Keratinocyte (primary cell): ENCODE results near the gene OLFML3.

Source experiments
- EZH2 ChIP-seq: IDR thresholded peaks from one replicate; pipeline ENCODE4 v1.6.1; 2012; ENCODE audit warnings: inconsistent platforms, mild to moderate bottlenecking, low read length, moderate library complexity
- TF ChIP-seq, protein P1 (sequence below), 3 experiments: IDR thresholded peaks in 1 of 3; conservative IDR thresholded peaks in 1 of 3; optimal IDR thresholded peaks in 1 of 3; 2 replicates in 2 of 3; 3 replicates in 1 of 3; pipeline versions ENCODE3 to v1.5.1; 2011; ENCODE audit warnings: low read length in 3 of 3, mild to moderate bottlenecking in 3 of 3, moderate library complexity in 2 of 3, control low read depth in 1 of 3, inconsistent platforms in 1 of 3; ENCODE audit not compliant: insufficient read depth in 2 of 3; ENCODE audit errors: extremely low read depth in 1 of 3

DNA sequence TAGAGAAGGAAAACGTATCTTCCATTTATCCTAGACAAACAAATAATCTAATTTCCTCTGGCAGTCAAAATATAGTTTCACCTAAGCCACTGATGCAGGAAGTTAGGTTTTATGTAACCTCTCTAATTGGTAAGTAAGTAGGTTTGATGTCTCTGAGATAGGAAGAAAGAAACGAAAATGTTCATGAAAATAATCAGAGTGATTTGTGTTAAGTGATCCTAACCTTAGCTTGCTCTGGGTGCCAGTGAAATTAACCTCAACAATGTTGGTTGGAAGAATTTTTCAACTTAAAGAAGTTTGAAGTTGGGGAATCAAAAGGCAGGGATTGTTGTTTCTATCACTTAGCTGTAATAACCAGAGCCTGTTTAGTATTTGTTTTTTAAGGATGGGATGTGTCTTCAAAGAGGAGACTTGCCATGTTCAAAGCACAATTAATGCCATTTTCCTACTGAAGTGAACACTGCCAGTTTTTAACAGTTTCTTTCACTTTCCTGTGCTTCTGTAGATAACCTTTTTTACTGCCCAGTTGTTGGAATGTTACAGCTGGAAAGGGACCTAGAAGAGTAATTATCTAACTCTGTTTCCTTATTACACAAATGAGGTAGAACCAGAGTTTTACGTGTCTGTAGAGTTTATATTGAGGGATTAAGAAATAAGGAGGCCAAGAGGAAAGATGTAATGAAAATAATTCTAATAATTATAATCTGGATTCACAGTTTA is 31.7 kb upstream of the OLFML3 start:
- TF ChIP-seq, protein P1, sequence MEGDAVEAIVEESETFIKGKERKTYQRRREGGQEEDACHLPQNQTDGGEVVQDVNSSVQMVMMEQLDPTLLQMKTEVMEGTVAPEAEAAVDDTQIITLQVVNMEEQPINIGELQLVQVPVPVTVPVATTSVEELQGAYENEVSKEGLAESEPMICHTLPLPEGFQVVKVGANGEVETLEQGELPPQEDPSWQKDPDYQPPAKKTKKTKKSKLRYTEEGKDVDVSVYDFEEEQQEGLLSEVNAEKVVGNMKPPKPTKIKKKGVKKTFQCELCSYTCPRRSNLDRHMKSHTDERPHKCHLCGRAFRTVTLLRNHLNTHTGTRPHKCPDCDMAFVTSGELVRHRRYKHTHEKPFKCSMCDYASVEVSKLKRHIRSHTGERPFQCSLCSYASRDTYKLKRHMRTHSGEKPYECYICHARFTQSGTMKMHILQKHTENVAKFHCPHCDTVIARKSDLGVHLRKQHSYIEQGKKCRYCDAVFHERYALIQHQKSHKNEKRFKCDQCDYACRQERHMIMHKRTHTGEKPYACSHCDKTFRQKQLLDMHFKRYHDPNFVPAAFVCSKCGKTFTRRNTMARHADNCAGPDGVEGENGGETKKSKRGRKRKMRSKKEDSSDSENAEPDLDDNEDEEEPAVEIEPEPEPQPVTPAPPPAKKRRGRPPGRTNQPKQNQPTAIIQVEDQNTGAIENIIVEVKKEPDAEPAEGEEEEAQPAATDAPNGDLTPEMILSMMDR (optimal IDR thresholded peaks at IDR 0.05 in 1 of 3, IDR thresholded peaks at IDR 0.05 in 1 of 3, conservative IDR thresholded peaks at IDR 0.05 in 1 of 3; ENCODE audit: extremely low read depth in 1 of 3, insufficient read depth in 2 of 3, low read length in 3 of 3): no peak
- TF ChIP-seq EZH2: no peak
